Measurements from ENCODE around the gene RERE. TPM values are rescaled to one million over a fixed set of nuclear protein-coding genes. Genes with fewer than 3 reads are reported as not detected.
A peak's percentile ranks its signal among the peaks of the same experiment; 100 is the strongest.

RERE gene
- total RNA-seq, 1 donor from 2014 or later, result 76.8 TPM

GRCh38 chr1:8693107-8693506 is 124.3 kb downstream of the RERE start:
- H3K36me3 Mint-ChIP-seq (ENCODE audit: unreplicated experiment), result peaks cover 4% of the 10 kb centered on the region
- TF ChIP-seq, protein P1, sequence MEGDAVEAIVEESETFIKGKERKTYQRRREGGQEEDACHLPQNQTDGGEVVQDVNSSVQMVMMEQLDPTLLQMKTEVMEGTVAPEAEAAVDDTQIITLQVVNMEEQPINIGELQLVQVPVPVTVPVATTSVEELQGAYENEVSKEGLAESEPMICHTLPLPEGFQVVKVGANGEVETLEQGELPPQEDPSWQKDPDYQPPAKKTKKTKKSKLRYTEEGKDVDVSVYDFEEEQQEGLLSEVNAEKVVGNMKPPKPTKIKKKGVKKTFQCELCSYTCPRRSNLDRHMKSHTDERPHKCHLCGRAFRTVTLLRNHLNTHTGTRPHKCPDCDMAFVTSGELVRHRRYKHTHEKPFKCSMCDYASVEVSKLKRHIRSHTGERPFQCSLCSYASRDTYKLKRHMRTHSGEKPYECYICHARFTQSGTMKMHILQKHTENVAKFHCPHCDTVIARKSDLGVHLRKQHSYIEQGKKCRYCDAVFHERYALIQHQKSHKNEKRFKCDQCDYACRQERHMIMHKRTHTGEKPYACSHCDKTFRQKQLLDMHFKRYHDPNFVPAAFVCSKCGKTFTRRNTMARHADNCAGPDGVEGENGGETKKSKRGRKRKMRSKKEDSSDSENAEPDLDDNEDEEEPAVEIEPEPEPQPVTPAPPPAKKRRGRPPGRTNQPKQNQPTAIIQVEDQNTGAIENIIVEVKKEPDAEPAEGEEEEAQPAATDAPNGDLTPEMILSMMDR (IDR thresholded peaks at IDR 0.05), result no peak
- H3K27ac Mint-ChIP-seq (ENCODE audit: unreplicated experiment), result no peak overlapping the region
- H3K9me3 Mint-ChIP-seq (ENCODE audit: unreplicated experiment), result peaks cover 5% of the 10 kb centered on the region
- no peaks in the 10 kb centered on the region for H3K27me3 Mint-ChIP-seq (ENCODE audit: unreplicated experiment)
- H3K4me1 Mint-ChIP-seq (ENCODE audit: unreplicated experiment), result peaks cover 19% of the 10 kb centered on the region
- H3K4me3 Mint-ChIP-seq (ENCODE audit: unreplicated experiment), result no peak overlapping the region
- DNase-seq (ENCODE audit: extremely low spot score, unreplicated experiment), result no peak

- Mint-ChIP-seq H3K27ac (ENCODE audit: unreplicated experiment) (no peak overlapping the region), H3K36me3 (ENCODE audit: unreplicated experiment) (peaks cover 4% of the 10 kb centered on the region), H3K4me1 (ENCODE audit: unreplicated experiment) (peaks cover 25% of the 10 kb centered on the region), H3K27me3 (ENCODE audit: unreplicated experiment) (no peaks in the 10 kb centered on the region), H3K9me3 (ENCODE audit: unreplicated experiment) (peaks cover 5% of the 10 kb centered on the region), H3K4me3 (ENCODE audit: unreplicated experiment) (no peak overlapping the region)
- TF ChIP-seq, protein P1 (IDR thresholded peaks at IDR 0.05), result no peak
- DNase-seq (ENCODE audit: extremely low spot score, unreplicated experiment), result no peak
Measured at GRCh38 chr1:8691662-8692061, 125.8 kb downstream of the RERE start.

DNA sequence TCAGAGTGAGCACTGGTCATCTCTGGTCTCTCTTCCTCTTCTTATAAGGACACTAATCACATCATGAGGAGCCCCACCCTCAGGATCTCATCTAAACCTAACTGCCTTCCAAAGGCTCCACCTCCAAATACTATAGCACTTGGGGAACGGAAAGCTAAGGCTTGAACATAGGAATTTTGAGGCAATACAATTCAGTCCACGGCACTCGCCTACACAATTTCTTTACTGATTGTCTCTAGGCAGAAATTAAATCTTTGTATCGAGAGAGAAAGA is 127.3 kb downstream of the RERE start:
- TF ChIP-seq, protein P1 (IDR thresholded peaks at IDR 0.05), result no peak
- Mint-ChIP-seq H3K4me3 (ENCODE audit: unreplicated experiment) (no peak overlapping the region), H3K27me3 (ENCODE audit: unreplicated experiment) (no peaks in the 10 kb centered on the region), H3K4me1 (ENCODE audit: unreplicated experiment) (peaks cover 34% of the 10 kb centered on the region), H3K36me3 (ENCODE audit: unreplicated experiment) (peaks cover 4% of the 10 kb centered on the region), H3K9me3 (ENCODE audit: unreplicated experiment) (peaks cover 5% of the 10 kb centered on the region), H3K27ac (ENCODE audit: unreplicated experiment) (no peak overlapping the region)
- no peak for DNase-seq (ENCODE audit: extremely low spot score, unreplicated experiment)

DNA sequence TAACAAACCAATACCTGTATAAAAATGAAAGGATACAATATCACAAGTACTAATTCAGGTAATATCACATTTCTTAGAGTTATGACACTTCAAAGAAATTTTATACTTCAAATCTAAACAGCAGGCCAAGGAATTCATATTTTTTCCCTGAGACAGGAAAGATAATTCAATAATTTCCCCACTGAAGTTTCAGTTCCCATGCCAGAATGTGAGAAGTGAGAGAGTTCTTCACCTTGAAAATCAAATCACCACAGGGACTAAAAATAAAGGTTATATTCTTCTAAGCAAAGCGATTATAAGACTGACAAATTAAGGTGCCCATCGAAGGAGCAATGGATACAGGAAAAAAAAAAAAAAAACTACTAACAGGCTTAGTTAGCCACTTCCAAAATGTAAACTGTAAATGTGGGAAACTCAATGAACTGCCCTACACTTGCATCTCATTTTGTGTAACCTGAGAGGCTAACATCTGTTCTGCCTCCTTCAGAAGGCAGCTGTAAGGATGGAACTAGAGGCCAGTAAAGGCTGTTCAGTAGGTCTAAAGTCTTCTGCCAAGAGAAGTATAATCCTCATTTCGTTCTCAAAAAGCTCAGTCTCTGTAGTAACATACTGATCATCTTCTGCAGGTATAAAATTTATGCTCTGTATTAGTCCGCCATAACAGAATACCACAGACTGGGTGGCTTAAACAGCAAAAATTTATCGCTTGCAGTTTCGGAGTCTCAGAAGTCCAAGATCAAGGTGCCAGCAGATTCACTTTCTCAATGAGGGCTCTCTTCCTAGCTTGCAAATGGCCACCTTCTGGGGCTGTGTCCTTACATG is 127.8 kb downstream of the RERE start:
- H3K9me3 Mint-ChIP-seq (ENCODE audit: unreplicated experiment), result peaks cover 5% of the 10 kb centered on the region
- H3K36me3 Mint-ChIP-seq (ENCODE audit: unreplicated experiment), result peaks cover 4% of the 10 kb centered on the region
- DNase-seq (ENCODE audit: extremely low spot score, unreplicated experiment), result no peak
- H3K27ac Mint-ChIP-seq (ENCODE audit: unreplicated experiment), result no peak overlapping the region
- TF ChIP-seq, protein P1 (IDR thresholded peaks at IDR 0.05), result no peak
- peaks cover 33% of the 10 kb centered on the region for H3K4me1 Mint-ChIP-seq (ENCODE audit: unreplicated experiment)
- no peaks in the 10 kb centered on the region for H3K27me3 Mint-ChIP-seq (ENCODE audit: unreplicated experiment)
- no peak overlapping the region for H3K4me3 Mint-ChIP-seq (ENCODE audit: unreplicated experiment)

GRCh38 chr1:8687538-8687937 is 129.9 kb downstream of the RERE start:
- H3K27me3 Mint-ChIP-seq (ENCODE audit: unreplicated experiment), result no peaks in the 10 kb centered on the region

More at GRCh38 chr1:8687538-8687937, 129.9 kb downstream of the RERE start:
- Mint-ChIP-seq H3K9me3 (ENCODE audit: unreplicated experiment) (peaks cover 5% of the 10 kb centered on the region), H3K36me3 (ENCODE audit: unreplicated experiment) (peaks cover 4% of the 10 kb centered on the region), H3K4me1 (ENCODE audit: unreplicated experiment) (peaks cover 28% of the 10 kb centered on the region), H3K4me3 (ENCODE audit: unreplicated experiment) (no peak overlapping the region), H3K27ac (ENCODE audit: unreplicated experiment) (peak overlapping the region; percentile 90)
- no peak for DNase-seq (ENCODE audit: extremely low spot score, unreplicated experiment)
- TF ChIP-seq, protein P1 (IDR thresholded peaks at IDR 0.05), result no peak
